CD14-positive monocyte (primary cell): ENCODE results near the gene C1S. TPM values are rescaled to one million over a fixed set of nuclear protein-coding genes. Genes with fewer than 3 reads are reported as not detected.
A peak's percentile ranks its signal among the peaks of the same experiment; 100 is the strongest.

Source experiments
- DNase-seq, 3 donors: peaks; one replicate each; pipeline ENCODE4 v3.0.0-alpha.2; 2011 to 2022
- H2AFZ ChIP-seq: 2 replicates; pipeline ENCODE4 v1.6.0; 2012; ENCODE audit warnings: mild to moderate bottlenecking, low read depth, low read length, inconsistent platforms; ENCODE audit not compliant: insufficient read depth, poor library complexity, severe bottlenecking
- H3K27ac ChIP-seq, 2 donors: 1 replicate in 1 of 2; 2 replicates in 1 of 2; pipeline ENCODE4 v1.5.1; 2012 to 2013; ENCODE audit warnings: low read length in 2 of 2, control low read depth in 1 of 2, inconsistent platforms in 1 of 2, low read depth in 1 of 2, mild to moderate bottlenecking in 1 of 2
- H3K27me3 ChIP-seq, 2 donors: one replicate each; pipeline versions ENCODE4 v1.6.0 to v1.6.1; 2011 to 2013; ENCODE audit warnings: low read length in 2 of 2; ENCODE audit not compliant: control insufficient read depth in 2 of 2, insufficient read depth in 2 of 2
- H3K36me3 ChIP-seq, 2 donors: replicated peaks in 1 of 2; 1 replicate in 1 of 2; 2 replicates in 1 of 2; pipeline versions ENCODE4 v1.5.1 to v1.6.1; 2012 to 2013; ENCODE audit warnings: low read length in 2 of 2, control low read depth in 1 of 2, inconsistent platforms in 1 of 2, mild to moderate bottlenecking in 1 of 2; ENCODE audit not compliant: insufficient read depth in 2 of 2, control insufficient read depth in 1 of 2
- H3K4me1 ChIP-seq, 2 donors: 1 replicate in 1 of 2; 2 replicates in 1 of 2; pipeline versions ENCODE4 v1.5.1 to v1.6.1; 2012 to 2013; ENCODE audit warnings: low read length in 2 of 2, control low read depth in 1 of 2, inconsistent platforms in 1 of 2, mild to moderate bottlenecking in 1 of 2, moderate library complexity in 1 of 2; ENCODE audit not compliant: insufficient read depth in 2 of 2, control insufficient read depth in 1 of 2
- H3K4me2 ChIP-seq: replicated peaks from 2 replicates; pipeline ENCODE3; 2012; ENCODE audit warnings: low read length, moderate library complexity, mild to moderate bottlenecking; ENCODE audit not compliant: poor library complexity, severe bottlenecking; ENCODE audit errors: extremely low read depth
- H3K4me3 ChIP-seq, 3 experiments: fragments of 200-600 bp in 1 of 3; sonication (generic) in 1 of 3; replicated peaks in 1 of 3; 1 replicate in 2 of 3; 2 replicates in 1 of 3; pipeline ENCODE4 v1.5.1; 2011 to 2013; ENCODE audit warnings: low read length in 3 of 3, mild to moderate bottlenecking in 3 of 3, control low read depth in 2 of 3, low read depth in 2 of 3, inconsistent platforms in 1 of 3, moderate library complexity in 1 of 3
- H3K79me2 ChIP-seq: 2 replicates; pipeline ENCODE4 v1.6.0; 2012; ENCODE audit warnings: mild to moderate bottlenecking, control low read depth, inconsistent platforms, low read length, moderate library complexity; ENCODE audit not compliant: insufficient read depth
- H3K9ac ChIP-seq: 2 replicates; pipeline ENCODE4 v1.6.0; 2017; ENCODE audit warnings: low read length, mild to moderate bottlenecking; ENCODE audit not compliant: insufficient read depth, poor library complexity, severe bottlenecking
- H3K9me3 ChIP-seq, 2 donors: replicated peaks in 1 of 2; 1 replicate in 1 of 2; 2 replicates in 1 of 2; pipeline versions ENCODE4 v1.5.1 to v1.6.1; 2012 to 2013; ENCODE audit warnings: low read length in 2 of 2, control low read depth in 1 of 2; ENCODE audit not compliant: control insufficient read depth in 1 of 2, insufficient read depth in 1 of 2
- H4K20me1 ChIP-seq: 2 replicates; pipeline ENCODE4 v1.6.0; 2012; ENCODE audit warnings: mild to moderate bottlenecking, low read length, control low read depth, moderate library complexity; ENCODE audit not compliant: insufficient read depth
- H3K27ac Mint-ChIP-seq, 7 donors: one replicate each; pipeline ENCODE4 v1.8.0; 2020; ENCODE audit warnings: mild to moderate bottlenecking in 7 of 7, mixed read lengths in 7 of 7, moderate library complexity in 6 of 7, inconsistent platforms in 2 of 7
- H3K27me3 Mint-ChIP-seq, 3 donors: one replicate each; pipeline ENCODE4 v1.8.0; 2021 to 2022; ENCODE audit warnings: low read depth in 3 of 3, mild to moderate bottlenecking in 3 of 3, mixed read lengths in 3 of 3, moderate library complexity in 3 of 3, inconsistent platforms in 1 of 3
- H3K36me3 Mint-ChIP-seq, 2 donors: one replicate each; pipeline ENCODE4 v1.8.0; 2020; ENCODE audit warnings: mixed read lengths in 2 of 2, inconsistent platforms in 1 of 2, mild to moderate bottlenecking in 1 of 2
- H3K4me1 Mint-ChIP-seq: one replicate; pipeline ENCODE4 v1.8.0; 2020; ENCODE audit warnings: mild to moderate bottlenecking, mixed read lengths
- H3K4me3 Mint-ChIP-seq, 2 donors: one replicate each; pipeline ENCODE4 v1.8.0; 2020; ENCODE audit warnings: mild to moderate bottlenecking in 2 of 2, mixed read lengths in 2 of 2, moderate library complexity in 1 of 2
- H3K9me3 Mint-ChIP-seq, 7 donors: one replicate each; pipeline ENCODE4 v1.8.0; 2020 to 2022; ENCODE audit warnings: mixed read lengths in 7 of 7, mild to moderate bottlenecking in 6 of 7, moderate library complexity in 6 of 7, inconsistent platforms in 2 of 7
- WGBS: methylation state at CpG from one replicate; pipeline ENCODE4 v1.1.5; 2013; ENCODE audit warnings: missing lambda C conversion rate; ENCODE audit not compliant: insufficient coverage; 5-methylcytosine and 5-hydroxymethylcytosine counted together
- intact Hi-C, 2 donors: fragments of 100-400 bp; cut with micrococcal nuclease; formaldehyde crosslinking; loops; one replicate each; pipeline versions ENCODE4 v1.15.0 to v1.15.1; 2023
- polyA plus RNA-seq, 3 donors: library from polyadenylated mRNA; depleted of rRNA in 1 of 3; unstranded in 2 of 3; stranded (reverse) in 1 of 3; fragments of 300-500 nt in 2 of 3; fragments of >200 nt in 1 of 3; fragmentation: Illumina TruSeq in 2 of 3; gene quantifications; 1 replicate in 2 of 3; 2 replicates in 1 of 3; pipeline ENCODE4 v1.2.3, GENCODE V29; 2012 to 2021
- small RNA-seq: library from RNA; depleted of rRNA; stranded (forward); fragments of <200 nt; gene quantifications from one replicate; pipeline ENCODE3, GENCODE V24; 2012; ENCODE audit warnings: low read depth; ENCODE audit not compliant: insufficient read length
- TF ChIP-seq, protein P1 (sequence below): fragments of 200-600 bp; IDR thresholded peaks from one replicate; pipeline ENCODE4 v1.8.0; 2022; ENCODE audit warnings: antibody characterized with exemption, mild to moderate bottlenecking

The C1S gene
- polyA plus RNA-seq, 3 donors, result 1.00 TPM; not detected in 2

GRCh38 chr12:7118881-7119280 is 58.4 kb downstream of the C1S start:
- no peak overlapping the region for H3K9ac ChIP-seq
- peaks cover 0 to 4% (median 1%) of the 10 kb centered on the region in 3 donors for H3K27me3 Mint-ChIP-seq
- no peak overlapping the region for H3K4me2 ChIP-seq
- no peak for DNase-seq
- H3K9me3 Mint-ChIP-seq, result peaks cover 3 to 9% (median 6%) of the 10 kb centered on the region in 7 donors
- H3K79me2 ChIP-seq, result no peaks in the 10 kb centered on the region
- peak overlapping the region in 1 of 7 donors; percentile 6 for H3K27ac Mint-ChIP-seq
- H3K4me1 ChIP-seq, result peaks cover 4 to 8% of the 10 kb centered on the region in 2 donors
- H3K36me3 ChIP-seq, result peaks cover 0 to 7% of the 10 kb centered on the region in 2 donors
- H3K36me3 Mint-ChIP-seq, result peaks cover 37 to 44% of the 10 kb centered on the region in 2 donors
- 27% methylated on average over 1 of the region's 3 CpGs for WGBS
- H3K4me3 Mint-ChIP-seq, result no peak overlapping the region
- H3K27me3 ChIP-seq, result no peaks in the 10 kb centered on the region
- H3K9me3 ChIP-seq, result no peaks in the 10 kb centered on the region
- H4K20me1 ChIP-seq, result no peaks in the 10 kb centered on the region
- H3K4me1 Mint-ChIP-seq, result peaks cover 12% of the 10 kb centered on the region
- TF ChIP-seq, protein P1, sequence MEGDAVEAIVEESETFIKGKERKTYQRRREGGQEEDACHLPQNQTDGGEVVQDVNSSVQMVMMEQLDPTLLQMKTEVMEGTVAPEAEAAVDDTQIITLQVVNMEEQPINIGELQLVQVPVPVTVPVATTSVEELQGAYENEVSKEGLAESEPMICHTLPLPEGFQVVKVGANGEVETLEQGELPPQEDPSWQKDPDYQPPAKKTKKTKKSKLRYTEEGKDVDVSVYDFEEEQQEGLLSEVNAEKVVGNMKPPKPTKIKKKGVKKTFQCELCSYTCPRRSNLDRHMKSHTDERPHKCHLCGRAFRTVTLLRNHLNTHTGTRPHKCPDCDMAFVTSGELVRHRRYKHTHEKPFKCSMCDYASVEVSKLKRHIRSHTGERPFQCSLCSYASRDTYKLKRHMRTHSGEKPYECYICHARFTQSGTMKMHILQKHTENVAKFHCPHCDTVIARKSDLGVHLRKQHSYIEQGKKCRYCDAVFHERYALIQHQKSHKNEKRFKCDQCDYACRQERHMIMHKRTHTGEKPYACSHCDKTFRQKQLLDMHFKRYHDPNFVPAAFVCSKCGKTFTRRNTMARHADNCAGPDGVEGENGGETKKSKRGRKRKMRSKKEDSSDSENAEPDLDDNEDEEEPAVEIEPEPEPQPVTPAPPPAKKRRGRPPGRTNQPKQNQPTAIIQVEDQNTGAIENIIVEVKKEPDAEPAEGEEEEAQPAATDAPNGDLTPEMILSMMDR, result no peak
- no peak overlapping the region for H3K4me3 ChIP-seq
- intact Hi-C loops, result loop anchor here in 1 of 2 donors (10.0 kb wide), 1 partner anchor 94 kb away; no protein-coding TSS in a partner anchor
- no peak overlapping the region for H3K27ac ChIP-seq
- no peak overlapping the region for H2AFZ ChIP-seq

- peaks cover 0 to 11% (median 1%) of the 10 kb centered on the region in 3 donors for H3K27me3 Mint-ChIP-seq
- no peaks in the 10 kb centered on the region for H3K79me2 ChIP-seq
- no peaks in the 10 kb centered on the region for H3K27me3 ChIP-seq
- no peak overlapping the region for H3K9ac ChIP-seq
- 94% methylated on average over 4 of the region's 5 CpGs for WGBS
- H4K20me1 ChIP-seq, result no peaks in the 10 kb centered on the region
- peaks cover 4 to 8% of the 10 kb centered on the region in 2 donors for H3K4me1 ChIP-seq
- no peak overlapping the region for H3K27ac ChIP-seq
- no peak overlapping the region for H3K4me3 ChIP-seq
- no peak for DNase-seq
- intact Hi-C loops, result no loop called here
- H3K9me3 Mint-ChIP-seq, result peaks cover 3 to 9% (median 5%) of the 10 kb centered on the region in 7 donors
- peaks cover 12% of the 10 kb centered on the region for H3K4me1 Mint-ChIP-seq
- no peaks in the 10 kb centered on the region for H3K9me3 ChIP-seq
- no peak overlapping the region for H3K4me3 Mint-ChIP-seq
- H3K27ac Mint-ChIP-seq, result no peak overlapping the region
- H2AFZ ChIP-seq, result no peak overlapping the region
- TF ChIP-seq, protein P1, result no peak
- H3K36me3 Mint-ChIP-seq, result peaks cover 25 to 33% of the 10 kb centered on the region in 2 donors
- peaks cover 0 to 4% of the 10 kb centered on the region in 2 donors for H3K36me3 ChIP-seq
- no peak overlapping the region for H3K4me2 ChIP-seq
These were observed 59.6 kb downstream of the C1S start for GRCh38 chr12:7120166-7120565.

Small RNAs within 50 kb of the gene (small RNA-seq; reads per million reads assigned to genes)
- gene AC006512.1 (not detected), gene RNU6-485P (not detected)

Other genes with a start within 250 kb of the C1S start
- gene GPR162, start 238.9 kb upstream of the C1S start, polyA plus RNA-seq, result 10 to 100 TPM; 15.1 to 81.7 (median 16.0) TPM
- gene P3H3, start 232.3 kb upstream of the C1S start, polyA plus RNA-seq, result under 1 TPM in 1 of 3 donors, not detected in 2; 0.56 TPM
- under 1 TPM in 1 of 3 donors, not detected in 2; 0.31 TPM for gene GNB3, start 219.8 kb upstream of the C1S start, polyA plus RNA-seq
- under 1 TPM; 0.57 to 0.61 (median 0.59) TPM for gene CDCA3, start 209.4 kb upstream of the C1S start, polyA plus RNA-seq
- 10 to 100 TPM; 28.0 to 32.4 (median 29.9) TPM for gene USP5, start 208.6 kb upstream of the C1S start, polyA plus RNA-seq
- gene TPI1, start 193.2 kb upstream of the C1S start, polyA plus RNA-seq, result 100 to 1,000 TPM; 446 to 839 (median 764) TPM
- gene SPSB2, start 187.4 kb upstream of the C1S start, polyA plus RNA-seq, result 1 to 10 TPM; 4.7 to 6.9 (median 6.6) TPM
- gene LRRC23, start 155.9 kb upstream of the C1S start, polyA plus RNA-seq, result 1 to 10 TPM; 4.9 to 6.8 (median 5.1) TPM
- under 1 TPM; 0.09 to 0.43 (median 0.19) TPM for gene ENO2, start 146.1 kb upstream of the C1S start, polyA plus RNA-seq
- 10 to 100 TPM in 1 of 3 donors, under 1 TPM in 1, not detected in 1; 0.40 to 10.6 TPM for gene ATN1, start 132.8 kb upstream of the C1S start, polyA plus RNA-seq
- gene RNU7-1, start 116.9 kb upstream of the C1S start, polyA plus RNA-seq, result not detected
- 10 to 100 TPM; 19.1 to 59.2 (median 24.2) TPM for gene C12orf57, start 116.7 kb upstream of the C1S start, polyA plus RNA-seq
- 100 to 1,000 TPM; 449 to 764 (median 562) TPM for gene PTPN6, start 109.4 kb upstream of the C1S start, polyA plus RNA-seq
- 100 to 1,000 TPM in 1 of 3 donors, 10 to 100 TPM in 2; 90.6 to 158 (median 91.9) TPM for gene PHB2, start 90.1 kb upstream of the C1S start, polyA plus RNA-seq
- gene EMG1, start 89.8 kb upstream of the C1S start, polyA plus RNA-seq, result 10 to 100 TPM in 2 of 3 donors, 1 to 10 TPM in 1; 9.8 to 35.3 (median 33.1) TPM
- 10 to 100 TPM; 50.9 to 62.7 (median 54.1) TPM for gene LPCAT3, start 42.2 kb upstream of the C1S start, polyA plus RNA-seq
- gene C1R, start 31.7 kb downstream of the C1S start, polyA plus RNA-seq, result under 1 TPM in 2 of 3 donors, not detected in 1; 0.14 to 0.88 TPM
- gene C1RL, start 48.5 kb downstream of the C1S start, polyA plus RNA-seq, result 10 to 100 TPM in 1 of 3 donors, 1 to 10 TPM in 2; 4.8 to 27.9 (median 5.6) TPM
- not detected for gene RBP5, start 68.2 kb downstream of the C1S start, polyA plus RNA-seq
- gene CLSTN3, start 69.7 kb downstream of the C1S start, polyA plus RNA-seq, result 10 to 100 TPM in 1 of 3 donors, not detected in 2; 13.7 TPM
- 10 to 100 TPM in 1 of 3 donors, 1 to 10 TPM in 2; 4.3 to 11.3 (median 7.1) TPM for gene PEX5, start 129.0 kb downstream of the C1S start, polyA plus RNA-seq
- not detected for gene ACSM4, start 243.4 kb downstream of the C1S start, polyA plus RNA-seq